GM21717 (cell line): ENCODE measurements around the gene AATK.
"Not testable (repeated sequence)": the region's sequence is repeated elsewhere in the genome, so short reads cannot be mapped to it uniquely, and the experiment has no call there.

Source experiments
- ATAC-seq: cut with Tn5 transposase; IDR thresholded peaks from one replicate; pipeline ENCODE4 v1.9.1; 2021; ENCODE audit warnings: mild to moderate bottlenecking, moderate library complexity; ENCODE audit not compliant: unreplicated experiment

The AATK gene

DNA sequence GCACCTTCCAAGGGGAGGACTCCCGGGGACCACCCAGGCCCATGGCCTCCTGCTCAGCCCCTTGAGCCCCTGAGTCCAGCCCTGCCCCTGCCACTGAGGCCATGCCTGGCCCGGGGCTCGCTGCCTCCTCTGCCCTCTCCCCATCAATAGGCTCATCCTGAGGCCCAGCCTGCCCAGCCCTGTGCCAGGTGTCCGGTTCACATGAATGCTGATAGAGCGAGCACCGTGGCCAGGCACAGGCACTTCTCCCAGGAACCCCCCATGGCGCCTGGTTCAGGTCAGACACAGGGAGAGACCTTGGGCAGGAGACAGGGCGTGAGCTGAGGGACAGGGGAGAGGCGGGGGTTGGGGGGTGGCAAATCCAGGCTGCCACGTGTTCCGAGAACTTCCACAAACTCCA is 3.5 kb downstream of the AATK start:
- no peak for ATAC-seq

DNA sequence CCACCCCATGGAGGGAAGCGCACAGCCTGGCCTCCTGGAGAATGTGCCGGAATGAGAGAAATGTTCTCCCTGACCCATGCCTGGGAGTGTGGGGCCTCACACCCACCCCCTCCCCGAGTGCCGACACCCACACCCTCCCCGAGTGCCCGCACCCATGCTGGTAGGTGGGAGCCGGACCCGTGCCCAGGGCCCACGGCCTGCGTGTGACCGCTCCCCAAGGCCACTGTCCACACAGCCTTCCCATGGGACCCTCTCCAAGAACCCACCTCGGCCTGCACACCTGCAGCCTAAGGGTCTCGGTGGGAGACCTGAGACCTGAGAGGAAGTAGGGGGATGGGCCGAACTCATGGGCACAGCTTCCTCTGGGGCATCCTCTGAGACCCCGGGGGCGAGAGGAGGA is 4.0 kb downstream of the AATK start:
- ATAC-seq, result no peak

DNA sequence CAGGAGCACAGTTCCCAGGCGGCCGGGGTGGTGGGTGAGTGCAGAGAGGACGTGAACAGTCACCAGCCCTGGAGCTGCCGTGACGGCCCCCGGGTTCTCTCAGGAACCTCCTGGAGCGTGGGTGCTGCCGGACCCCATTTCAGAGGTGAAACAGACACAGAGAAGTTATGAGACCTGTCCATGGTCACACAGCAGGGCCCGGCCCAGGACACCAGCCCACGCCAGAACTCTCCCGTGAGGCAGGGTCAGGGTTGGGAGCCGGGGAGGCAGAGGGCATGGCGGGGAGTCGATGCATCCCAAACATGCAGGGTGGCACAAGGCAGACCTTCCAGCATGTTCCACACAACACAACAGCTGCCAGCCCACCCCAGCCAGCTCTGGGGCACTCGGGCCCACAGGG is 4.5 kb downstream of the AATK start:
- ATAC-seq, result no peak

DNA sequence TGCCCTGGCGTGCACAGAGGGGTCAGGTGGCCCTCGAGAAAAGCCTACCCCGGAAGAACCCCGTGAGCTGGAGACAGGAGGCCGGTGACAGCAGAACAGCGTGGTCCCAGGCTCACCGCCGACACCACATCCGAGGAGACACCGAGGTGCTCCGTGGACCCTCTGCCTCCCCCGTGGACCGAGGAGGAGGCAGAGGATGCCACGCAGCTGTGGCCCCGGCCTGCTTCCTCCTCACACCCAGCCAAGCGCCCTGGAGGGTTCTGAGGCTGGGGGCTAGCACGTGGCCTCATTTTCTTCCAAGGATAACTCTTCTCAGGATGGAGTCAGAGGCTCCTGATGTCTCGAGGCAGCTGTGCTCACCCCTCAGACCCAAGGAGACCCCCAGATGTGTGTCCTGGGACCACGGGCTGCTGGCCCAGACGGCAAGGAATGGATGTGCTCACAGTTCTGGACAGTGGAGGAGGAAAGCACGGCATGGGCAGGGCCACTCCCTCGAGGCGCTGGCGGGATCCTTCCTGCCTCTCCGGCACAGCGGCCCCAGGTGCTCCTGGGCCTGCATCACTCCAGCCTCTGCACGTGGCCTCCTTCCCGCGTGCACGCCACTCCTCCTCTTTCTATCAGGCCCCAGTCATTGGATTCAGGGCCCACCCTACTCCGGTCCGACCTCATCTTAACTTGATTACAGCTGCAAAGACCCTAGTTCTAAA is 5.1 kb downstream of the AATK start:
- no peak for ATAC-seq

DNA sequence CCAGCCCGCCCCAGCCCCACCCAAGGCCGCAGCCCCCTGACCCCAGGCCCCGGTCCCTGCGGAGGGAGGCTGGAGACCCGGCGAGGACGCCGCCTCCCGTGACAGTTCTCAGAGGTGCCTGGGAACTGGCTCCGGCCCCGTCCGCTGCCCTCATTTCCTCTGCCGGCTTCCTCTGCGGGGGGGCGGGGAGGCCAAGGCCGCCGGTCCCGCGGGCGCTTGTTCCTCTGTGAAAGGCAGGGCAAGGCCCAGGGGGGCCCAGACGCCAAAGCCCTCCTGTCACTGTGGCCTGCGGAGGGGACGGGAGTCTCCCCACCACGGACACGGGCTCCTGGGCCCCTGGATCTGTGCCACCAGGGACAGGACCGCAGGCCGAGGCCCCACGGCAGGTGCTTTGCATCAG is 5.7 kb downstream of the AATK start:
- ATAC-seq, result no peak

DNA sequence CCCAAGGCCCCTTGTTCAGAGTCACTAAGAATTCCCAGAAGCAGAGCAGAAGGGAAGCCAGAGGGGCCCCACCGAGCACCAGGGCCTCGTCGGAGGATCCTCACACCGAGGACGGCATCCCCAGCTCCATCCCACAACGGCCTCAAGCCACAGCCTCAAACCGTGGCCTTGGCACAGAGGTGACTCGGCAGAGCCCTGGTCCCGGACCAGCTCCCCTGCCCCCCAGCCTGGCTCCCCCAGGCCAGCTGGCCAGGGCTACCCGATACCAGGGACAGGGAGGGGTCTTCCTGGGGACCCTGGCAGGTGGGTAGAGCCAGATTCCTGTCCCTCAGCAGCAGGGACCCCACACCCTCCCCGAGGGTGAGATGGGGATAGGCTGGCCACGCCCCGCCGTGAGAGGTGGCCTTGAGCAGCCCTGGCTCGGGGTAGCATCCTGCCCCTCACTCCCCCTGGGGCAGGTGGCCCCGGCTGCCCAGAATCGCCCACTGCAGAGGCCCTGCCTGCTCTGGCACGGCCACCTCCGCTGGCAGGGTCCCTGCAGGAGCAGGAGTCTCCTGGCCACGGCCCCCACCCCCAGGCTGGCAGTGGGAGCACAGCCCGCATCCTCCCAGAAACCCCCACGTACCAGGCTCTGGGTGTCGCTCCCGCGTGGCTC is 6.3 kb downstream of the AATK start:
- ATAC-seq, result no peak

DNA sequence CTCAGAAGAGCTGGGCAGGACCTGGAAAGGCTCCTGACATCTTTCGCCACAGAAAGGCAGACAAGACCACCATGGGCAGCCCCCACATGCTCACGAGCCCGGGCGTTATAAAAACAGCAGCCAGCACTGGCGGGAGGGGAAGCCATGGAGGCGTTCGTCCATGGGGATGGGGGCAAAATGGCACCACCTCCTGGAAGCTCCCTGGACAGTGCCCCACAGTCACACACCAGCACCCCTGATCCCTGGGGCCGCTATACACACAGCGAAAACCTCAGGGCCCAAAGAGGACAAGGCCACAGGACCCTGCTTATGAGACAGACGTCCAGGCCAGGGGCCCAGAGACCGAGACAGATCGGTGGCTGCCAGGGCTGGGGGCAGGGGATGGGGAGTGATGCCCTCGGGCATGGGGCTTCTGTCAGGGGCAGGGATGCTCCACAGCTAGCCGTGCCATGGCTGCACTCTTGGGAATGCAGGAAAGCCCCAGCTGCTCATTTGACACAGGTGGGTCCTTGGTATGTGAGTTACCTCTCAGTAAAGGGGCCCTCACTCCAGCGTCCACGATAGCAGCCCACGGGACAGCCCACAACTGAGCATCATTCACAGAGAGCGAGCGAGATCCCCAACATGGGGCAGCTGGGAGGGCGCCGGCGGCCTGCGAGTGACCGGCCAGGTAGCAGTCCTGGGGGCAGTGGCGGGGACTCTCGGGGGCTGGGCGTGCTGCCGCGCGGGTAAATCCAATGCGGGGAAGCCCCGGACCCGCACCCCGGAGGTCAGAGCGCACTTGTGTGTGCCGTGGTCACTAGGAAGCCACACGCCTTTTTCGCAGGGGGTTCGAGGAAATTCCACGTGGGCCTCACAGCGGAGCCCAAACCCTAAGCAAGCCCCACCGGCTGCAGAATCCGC is 7.1 kb downstream of the AATK start:
- no peak for ATAC-seq

DNA sequence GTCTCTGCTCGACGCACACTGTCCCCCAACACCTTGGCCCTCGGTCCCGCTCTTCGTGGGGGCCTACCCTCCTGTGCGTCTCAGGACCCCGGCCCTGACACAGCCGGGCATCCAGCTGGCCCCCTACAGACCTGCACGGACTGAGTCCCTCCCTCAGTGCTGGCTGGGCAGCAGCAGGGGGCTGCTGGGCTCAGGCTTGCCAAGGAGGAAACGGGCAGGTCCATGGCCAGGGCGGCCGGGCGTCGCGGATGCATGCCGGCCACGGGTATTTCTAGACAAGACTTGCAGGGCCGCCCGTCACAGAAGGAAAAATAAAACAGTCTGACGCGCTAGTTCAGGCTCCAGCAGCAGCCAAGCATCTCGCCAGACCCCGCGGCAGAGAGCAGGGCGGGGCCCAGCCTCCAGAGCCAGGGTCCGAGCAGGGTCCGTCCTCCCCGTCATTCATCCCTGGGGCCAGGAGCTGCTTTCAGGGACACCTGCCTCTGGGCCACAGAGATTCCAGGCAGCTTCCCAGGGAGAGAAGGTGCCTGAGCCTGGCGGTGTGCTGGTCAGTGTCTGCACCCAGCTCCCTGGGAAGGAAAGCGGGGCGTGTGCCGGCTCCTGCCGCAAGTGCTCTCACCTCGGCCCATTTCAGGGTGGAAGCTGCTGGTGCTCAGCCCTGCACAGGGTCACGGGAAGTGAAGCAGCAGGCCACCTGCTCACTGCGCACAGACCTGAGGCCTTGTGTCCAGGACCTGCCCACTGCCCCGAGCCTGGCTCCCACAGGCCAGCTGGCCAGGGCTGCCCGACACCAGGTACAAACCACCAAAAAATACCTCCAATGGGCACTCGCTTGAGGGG is 8.0 kb downstream of the AATK start:
- no peak for ATAC-seq

DNA sequence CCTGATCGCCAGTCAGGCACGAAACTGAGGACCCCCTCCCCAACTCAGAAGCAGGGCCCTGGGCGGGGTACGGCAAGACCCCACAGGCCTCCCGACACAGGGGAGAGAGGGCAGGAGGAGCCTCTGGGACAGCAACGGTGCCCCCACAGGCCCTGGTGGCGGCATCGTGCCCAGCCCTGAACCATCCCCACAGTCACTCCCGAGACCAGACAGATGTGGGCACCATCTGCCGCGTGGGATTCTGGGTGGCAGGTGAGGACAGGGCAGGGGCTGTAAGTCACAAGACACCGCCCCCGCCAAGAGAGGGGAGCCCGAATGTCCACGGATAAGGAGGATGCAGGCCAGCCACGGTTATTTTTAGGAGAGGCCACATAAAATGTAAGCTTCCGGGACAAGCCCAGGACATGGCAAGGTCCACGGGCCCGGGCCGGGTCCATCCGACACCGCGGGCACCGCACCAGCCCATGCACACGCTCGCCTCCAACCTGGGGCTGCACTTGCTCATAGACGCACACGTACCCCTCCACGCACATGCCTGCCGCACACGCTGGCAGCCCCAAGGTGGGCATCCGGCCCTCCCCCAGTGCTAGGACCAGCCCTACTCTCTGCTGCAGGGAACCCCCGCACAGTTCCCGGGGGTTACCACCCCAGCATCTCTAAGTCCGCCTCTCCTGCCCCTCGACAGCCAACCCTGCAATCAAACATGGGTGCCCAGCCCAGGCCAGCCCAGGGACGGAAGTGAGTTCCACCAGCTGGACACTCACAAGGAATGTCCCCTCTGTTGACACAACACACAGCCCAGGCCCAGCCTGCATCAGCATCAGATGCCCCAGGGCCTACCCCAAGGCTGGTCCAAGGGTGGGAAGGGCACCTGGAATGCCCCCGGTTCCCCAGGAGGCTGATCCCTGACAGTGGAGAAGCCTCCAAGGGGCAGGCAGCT is 8.9 kb downstream of the AATK start:
- ATAC-seq, result no peak

DNA sequence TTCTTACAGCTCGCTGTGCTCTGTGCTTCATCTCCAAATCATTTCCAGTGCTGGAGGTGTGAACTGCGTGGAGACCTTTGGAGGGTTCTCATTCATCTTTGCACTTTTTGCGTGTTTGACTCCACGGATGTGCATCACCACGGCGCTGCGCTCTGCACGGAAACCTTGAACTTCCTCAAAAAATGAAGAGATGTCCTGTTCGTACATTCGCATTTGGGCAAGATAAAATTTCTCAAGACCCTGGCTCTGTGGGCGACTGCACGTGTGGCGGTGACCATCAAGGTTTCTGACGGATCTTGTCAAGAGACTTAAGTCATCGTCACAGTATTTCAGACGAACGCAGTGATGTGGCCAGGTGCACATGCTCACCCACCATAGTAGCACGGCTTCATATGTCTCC is 11.1 kb downstream of the AATK start:
- no peak for ATAC-seq

DNA sequence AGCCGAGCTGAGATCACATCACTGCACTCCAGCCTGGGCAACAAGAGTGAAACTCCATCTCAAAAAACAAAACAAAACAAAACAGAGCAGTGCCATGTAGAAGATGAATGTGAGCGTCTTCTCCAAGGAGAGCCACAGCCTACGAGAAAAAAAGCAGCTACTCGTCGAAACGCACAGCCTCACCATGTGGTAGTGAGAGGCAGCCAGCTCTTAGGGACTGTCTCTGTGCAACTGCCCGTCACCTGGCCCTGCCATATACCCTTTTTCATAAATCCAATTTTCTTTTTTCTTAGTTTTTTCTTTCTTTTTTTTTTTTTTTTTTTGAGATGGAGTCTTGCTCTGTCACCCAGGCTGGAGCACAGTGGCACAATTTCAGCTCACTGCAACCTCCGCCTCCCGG is 12.0 kb downstream of the AATK start:
- not testable (repeated sequence) for ATAC-seq

DNA sequence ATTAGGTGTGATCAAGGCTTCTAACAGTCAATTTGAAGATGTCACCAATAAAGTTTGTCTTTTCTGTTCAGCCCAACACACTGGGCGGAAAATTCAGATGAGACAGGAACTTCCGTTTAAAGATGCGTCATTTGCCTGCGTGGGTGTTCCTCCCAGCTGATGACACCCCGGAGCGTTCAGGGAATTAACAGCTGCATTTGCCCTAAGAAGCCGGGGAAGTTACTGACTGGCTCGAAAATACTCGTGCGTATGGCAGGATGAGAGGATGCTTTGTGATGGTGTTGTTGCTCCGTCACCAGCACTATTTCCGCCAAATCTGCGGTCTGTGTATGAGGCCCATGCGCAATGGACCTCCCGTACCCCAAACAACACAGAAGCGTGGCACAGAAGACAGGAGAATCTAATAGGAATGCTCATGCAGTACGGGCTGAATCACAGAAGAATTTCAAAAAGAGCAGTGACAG is 12.6 kb downstream of the AATK start:
- no peak for ATAC-seq

DNA sequence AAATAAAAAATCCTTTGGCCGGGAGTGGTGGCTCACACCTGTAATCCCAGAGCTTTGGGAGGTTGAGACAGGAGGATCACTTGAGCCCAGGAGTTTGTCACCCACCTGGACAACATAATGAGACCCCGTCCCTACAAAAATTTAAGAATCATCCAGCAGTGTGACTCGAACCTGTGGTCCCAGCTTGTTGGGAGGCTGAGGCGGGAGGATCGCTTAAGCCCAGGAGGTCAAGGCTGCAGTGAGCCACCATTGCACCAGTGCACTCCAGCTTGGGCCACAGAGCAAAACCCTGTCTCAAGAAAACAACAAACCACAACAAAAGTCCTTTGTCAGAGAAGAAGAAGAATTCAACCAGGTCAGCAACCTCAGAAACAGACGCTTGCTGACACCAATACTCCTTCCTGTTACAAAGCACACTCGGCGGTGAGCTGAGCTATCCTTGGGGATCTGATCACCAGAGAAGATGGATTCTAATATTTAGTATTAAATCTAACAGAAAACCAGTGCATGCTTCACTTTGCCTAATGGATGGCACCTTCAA is 13.7 kb downstream of the AATK start:
- ATAC-seq, result no peak

DNA sequence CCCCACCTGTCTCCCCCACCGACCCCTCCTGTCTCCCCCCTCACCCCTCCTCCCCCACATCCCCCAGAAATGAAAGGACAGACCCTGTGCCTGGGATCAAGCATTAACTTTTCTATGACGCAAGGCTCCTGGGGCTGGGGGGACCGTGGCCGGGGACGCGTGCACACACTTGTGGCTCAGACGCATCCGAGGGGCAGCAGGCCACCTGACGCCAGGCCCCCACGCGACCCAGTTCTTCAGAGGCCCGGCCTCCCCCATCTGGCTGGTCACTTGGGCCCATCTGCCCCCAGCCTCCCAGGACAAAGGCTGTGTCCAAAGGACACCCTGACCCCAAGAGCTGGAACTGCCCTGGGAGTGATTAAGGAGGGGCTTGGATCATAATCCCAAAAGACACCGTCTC is 14.7 kb downstream of the AATK start:
- no peak for ATAC-seq

DNA sequence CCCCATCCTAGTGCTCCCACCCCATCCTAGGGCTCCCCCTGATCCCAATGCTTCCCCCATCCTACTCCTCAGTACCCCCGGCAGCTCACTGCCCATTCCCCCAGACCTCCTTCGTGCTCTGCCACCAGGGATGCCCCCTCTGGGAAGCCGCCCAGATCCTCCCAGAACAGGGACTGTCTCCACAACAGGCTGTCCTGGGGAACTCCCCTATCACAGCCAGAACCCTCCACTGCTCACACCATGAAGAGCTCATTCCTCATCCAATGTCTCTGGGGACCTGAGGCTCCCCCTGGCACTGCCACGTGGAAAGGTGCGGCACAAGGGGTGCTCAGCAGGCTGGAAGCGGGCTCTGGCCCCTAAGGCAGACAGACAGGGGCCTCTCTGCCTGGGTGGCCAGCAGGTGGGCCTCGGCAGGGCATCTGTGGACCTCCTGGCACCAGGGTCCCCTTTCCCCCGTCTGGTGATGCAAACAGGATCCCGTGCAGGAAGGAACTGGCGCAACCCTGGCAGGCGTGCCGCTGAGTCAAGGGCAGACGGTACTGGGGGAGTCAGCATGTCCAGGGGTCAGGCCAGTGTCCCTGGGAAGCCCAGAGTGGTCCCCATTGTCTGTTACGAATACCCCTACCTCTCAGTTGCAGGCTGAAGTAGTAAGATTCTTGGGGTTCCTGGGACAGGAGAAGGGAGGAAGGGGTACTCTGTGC is 15.5 kb downstream of the AATK start:
- no peak for ATAC-seq

DNA sequence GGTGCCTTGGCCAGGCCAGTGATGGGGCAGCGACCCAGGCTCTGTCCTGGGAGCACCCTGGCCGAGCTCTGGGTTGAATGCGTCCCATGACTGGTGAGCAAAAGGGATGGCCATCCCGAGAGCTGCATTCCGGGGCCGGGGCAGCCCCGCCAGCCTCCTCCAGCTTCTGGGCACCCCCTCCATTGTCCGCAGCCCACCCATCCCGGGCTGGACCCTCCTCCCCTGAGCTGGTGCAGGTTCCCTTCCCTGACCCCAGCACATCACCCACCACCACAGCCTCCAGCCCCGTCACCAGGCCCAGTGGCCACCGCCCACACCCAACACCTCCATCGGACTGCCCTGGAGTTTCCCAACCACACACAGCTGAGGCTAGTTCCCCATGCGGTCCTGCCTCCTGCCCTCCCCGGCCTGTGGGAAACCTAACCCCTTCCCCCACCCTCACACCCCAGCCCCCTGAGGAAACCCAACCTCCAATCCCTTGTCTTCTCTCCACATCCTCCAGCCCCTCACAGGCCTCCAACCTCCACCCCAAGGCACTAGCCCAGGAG is 17.0 kb downstream of the AATK start:
- no peak for ATAC-seq

DNA sequence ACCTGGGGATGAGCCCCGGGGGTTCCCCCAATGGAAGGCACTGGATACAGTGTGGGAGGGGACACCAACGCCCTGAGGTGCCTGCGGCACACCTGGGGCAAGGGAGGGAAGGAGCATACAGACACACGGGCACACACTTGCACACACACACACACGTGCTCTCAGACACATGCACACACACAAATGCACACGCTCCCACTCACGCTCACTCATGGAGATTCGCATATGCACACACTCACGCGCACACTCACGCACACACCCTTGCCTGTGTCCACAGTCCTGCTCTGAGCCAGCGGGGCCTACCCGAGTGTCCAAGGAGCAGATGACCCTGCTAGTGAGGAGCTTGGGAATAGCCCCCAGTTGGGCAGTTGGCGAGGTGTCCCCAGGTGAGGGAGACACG is 17.4 kb downstream of the AATK start:
- ATAC-seq, result no peak

DNA sequence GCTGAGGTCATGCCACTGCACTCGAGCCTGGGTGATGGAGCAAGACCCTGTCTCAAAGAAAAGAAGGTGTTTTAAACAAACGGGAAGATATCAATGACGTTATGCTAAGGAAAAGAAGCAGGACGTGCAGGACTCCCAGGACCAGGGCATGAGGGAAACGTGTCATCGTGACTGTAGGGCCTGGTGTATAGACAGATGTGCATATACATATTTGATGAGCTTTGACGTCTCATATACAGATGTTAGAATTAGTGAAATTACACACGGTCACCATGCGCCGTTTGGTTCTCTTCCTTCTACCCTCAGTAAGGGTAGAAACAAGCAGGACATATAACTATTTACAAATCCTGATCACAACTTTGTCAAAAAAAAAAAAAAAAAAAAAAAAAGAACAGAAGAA is 18.3 kb downstream of the AATK start:
- no peak for ATAC-seq

DNA sequence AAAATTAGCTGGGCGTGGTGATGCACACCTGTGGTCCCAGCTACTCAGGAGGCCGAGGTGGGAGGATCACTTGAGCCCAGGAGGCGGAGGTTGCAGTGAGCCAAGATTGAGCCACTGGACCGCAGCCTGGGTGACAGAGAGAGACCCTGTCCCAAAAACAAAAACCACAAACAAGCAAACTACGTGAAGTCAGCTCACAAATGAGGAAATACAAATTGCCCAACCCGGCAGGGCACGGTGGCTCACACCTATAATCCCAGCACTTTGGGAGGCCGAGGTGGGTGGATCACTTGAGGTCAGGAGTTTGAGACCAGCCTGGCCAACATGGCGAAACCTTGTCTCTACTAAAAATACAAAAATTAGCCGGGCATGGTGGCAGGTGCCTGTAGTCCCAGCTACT is 19.8 kb downstream of the AATK start:
- ATAC-seq, result not testable (repeated sequence)
